ENCODE data around the gene ZNF618.

Gene ZNF618

DNA sequence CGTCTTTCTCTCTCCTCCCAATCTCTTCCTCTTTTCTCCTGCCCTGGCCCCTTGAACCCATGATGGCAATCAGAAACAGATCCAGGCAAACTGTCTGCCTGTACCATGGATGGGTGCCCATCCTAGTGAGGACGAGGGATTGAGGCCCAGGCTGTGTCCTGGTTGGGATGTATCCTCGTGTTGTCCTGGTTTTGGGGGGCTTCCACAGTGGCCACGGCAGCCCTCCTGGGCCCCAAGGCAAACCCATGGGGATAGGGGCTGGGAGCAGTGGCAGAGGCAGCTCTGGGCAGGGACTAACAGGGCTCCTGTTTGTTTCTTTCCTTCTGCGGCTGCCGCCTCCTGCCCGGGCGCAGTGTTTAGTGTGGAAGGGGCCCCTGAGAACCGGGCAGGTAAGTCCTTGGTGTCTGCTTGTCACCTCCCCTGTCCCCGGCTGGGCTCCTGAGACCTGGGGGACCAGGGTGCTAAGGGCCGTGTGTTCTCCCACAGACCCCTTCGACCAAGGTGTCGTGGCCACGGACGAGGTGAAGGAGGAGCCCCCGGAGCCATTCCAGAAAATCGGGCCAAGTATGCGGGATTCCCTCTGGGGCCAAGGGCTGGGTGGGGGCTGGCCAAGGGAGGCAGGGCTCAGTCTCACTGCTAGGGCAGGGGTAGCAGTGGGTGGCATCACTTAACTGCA lies 132.0 kb downstream of the ZNF618 start:
- TF ChIP-seq, protein P1, sequence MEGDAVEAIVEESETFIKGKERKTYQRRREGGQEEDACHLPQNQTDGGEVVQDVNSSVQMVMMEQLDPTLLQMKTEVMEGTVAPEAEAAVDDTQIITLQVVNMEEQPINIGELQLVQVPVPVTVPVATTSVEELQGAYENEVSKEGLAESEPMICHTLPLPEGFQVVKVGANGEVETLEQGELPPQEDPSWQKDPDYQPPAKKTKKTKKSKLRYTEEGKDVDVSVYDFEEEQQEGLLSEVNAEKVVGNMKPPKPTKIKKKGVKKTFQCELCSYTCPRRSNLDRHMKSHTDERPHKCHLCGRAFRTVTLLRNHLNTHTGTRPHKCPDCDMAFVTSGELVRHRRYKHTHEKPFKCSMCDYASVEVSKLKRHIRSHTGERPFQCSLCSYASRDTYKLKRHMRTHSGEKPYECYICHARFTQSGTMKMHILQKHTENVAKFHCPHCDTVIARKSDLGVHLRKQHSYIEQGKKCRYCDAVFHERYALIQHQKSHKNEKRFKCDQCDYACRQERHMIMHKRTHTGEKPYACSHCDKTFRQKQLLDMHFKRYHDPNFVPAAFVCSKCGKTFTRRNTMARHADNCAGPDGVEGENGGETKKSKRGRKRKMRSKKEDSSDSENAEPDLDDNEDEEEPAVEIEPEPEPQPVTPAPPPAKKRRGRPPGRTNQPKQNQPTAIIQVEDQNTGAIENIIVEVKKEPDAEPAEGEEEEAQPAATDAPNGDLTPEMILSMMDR (conservative IDR thresholded peaks at IDR 0.05; ENCODE audit: low read depth): no peak
- no peak for DNase-seq (ENCODE audit: low spot score)
- POLR2A ChIA-PET (ENCODE audit: low non-redundant PET): no interaction called here
- H3K27ac ChIP-seq: no peak overlapping the region
- CTCF ChIA-PET: interaction anchor here (0.6 kb wide), 1 partner anchor 10 kb away, joined by 3 read pairs; no protein-coding TSS in a partner anchor

DNA sequence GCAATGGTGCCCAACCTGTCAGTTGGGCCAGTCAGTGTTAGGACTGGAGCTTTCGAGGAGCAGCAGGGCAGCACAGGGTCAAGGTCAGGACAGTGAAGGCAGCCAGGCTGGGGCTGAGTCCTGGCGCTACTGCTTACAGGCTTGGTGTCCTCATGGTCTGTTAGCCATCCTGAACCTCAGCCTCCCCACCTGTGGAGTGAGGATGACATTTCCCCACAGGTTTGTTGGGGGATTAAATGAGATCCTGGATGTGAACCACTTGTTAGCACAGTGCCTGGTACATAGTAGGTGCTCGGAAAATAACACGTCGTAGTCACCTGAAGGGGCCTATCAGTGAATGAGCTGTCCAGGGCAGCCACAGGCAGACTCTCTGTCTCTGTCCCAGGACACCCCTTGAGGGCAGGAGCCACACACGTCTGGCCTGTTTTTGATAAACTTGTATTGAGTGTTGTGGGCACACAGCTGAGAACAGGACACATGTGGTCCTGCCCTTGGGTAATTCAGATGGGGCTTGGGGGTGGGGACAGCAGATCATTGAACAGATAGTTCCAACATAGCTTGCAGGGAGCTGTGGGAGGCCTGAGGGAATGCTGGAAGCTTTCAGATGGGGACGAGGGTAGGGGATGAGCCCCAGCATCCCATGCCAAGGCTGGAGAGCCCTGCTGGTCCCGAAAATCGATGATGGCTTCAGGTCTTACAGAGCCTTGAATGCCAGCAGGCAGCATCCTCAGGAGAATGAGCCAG lies 132.7 kb downstream of the ZNF618 start:
- TF ChIP-seq, protein P1 (conservative IDR thresholded peaks at IDR 0.05; ENCODE audit: low read depth): no peak
- ChIA-PET CTCF (no interaction called here), POLR2A (ENCODE audit: low non-redundant PET) (no interaction called here)
- H3K27ac ChIP-seq: no peak overlapping the region
- no peak for DNase-seq (ENCODE audit: low spot score)

DNA sequence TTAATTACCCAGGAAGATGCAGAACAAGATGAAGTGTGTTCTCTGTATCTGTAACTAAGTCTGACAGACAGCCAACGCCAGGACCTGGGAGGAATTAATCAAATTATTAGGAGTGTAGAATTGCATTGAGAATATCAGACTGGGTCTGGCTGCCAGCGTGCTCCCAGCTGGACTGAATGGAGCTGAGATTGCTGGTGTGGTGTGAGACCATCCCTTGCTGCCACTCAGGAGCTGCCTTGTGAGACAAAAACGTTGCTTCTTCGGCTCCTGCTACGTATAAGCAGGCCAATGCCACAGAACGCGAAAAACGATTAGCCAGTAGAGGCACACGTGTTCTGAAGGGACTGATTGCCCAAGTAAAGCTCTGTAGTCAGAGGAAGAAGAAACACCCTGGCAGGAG lies 135.2 kb downstream of the ZNF618 start:
- ChIA-PET POLR2A (ENCODE audit: low non-redundant PET) (no interaction called here), CTCF (no interaction called here)
- TF ChIP-seq, protein P1 (conservative IDR thresholded peaks at IDR 0.05; ENCODE audit: low read depth): no peak
- H3K27ac ChIP-seq: no peak overlapping the region
- no peak for DNase-seq (ENCODE audit: low spot score)

DNA sequence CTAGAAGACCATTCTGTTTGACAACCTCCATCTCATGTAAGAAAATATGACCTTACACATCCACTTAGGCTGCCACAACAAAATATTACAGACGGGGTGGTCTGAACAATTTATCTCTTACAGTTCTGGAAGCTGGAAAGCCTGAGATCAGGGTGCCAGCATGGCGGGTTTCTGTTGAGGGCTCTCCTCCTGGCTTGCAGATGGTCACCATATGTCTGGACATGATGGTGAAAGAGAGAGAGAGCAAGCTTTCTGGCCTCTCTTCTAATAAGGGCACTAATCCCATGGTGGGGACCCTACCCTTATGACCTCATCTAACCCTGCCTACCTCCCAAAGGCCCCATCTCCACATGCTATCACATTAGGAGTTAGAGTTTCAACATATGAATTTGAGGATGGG lies 136.0 kb downstream of the ZNF618 start:
- ChIA-PET POLR2A (ENCODE audit: low non-redundant PET) (no interaction called here), CTCF (no interaction called here)
- H3K27ac ChIP-seq: no peak overlapping the region
- TF ChIP-seq, protein P1 (conservative IDR thresholded peaks at IDR 0.05; ENCODE audit: low read depth): no peak
- DNase-seq (ENCODE audit: low spot score): no peak

DNA sequence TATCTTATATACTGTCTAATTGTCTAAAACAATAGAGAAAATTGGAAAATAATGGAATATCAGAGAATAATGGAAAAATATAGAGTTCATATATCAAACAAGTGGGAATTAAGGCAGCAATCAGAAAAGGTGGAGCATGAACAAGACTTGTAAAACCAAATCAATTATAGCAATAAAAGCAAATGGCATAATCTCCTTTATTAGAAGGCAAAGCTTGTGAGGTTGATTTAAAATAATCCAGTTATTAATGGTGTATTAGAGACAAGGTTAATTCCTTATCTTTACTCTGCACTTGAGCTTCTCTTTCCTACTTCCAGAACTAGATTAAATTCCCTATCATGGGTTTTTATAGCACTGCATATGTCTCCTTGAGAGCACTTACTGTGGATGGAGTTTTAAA lies 137.9 kb downstream of the ZNF618 start:
- TF ChIP-seq, protein P1 (conservative IDR thresholded peaks at IDR 0.05; ENCODE audit: low read depth): no peak
- ChIA-PET CTCF (no interaction called here), POLR2A (ENCODE audit: low non-redundant PET) (no interaction called here)
- no peak overlapping the region for H3K27ac ChIP-seq
- DNase-seq (ENCODE audit: low spot score): no peak

DNA sequence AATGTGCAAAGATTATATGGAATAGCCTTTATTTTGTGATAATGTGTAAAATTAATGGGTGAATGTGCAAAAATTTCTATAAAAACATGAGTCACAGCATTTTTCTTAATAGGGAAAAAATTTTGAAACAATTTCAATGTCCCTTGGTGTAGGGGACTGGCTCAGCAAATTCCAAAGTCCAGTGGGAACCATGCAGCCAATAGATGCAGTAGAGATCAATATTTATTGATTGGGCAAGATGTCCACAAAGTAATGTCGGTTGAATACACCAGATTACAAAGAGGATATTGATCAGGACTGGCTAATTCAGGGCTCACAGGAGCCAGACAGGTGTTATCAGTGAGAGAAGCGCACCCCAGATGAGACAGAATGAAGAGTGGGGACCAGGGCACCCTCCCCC lies 139.5 kb downstream of the ZNF618 start:
- TF ChIP-seq, protein P1 (conservative IDR thresholded peaks at IDR 0.05; ENCODE audit: low read depth): no peak
- H3K27ac ChIP-seq: no peak overlapping the region
- no peak for DNase-seq (ENCODE audit: low spot score)
- ChIA-PET POLR2A (ENCODE audit: low non-redundant PET) (no interaction called here), CTCF (no interaction called here)
